Measurements from ENCODE around the gene NCK2.
"Not testable (repeated sequence)": the region's sequence is repeated elsewhere in the genome, so short reads cannot be mapped to it uniquely, and the experiment has no call there.

The NCK2 gene

DNA sequence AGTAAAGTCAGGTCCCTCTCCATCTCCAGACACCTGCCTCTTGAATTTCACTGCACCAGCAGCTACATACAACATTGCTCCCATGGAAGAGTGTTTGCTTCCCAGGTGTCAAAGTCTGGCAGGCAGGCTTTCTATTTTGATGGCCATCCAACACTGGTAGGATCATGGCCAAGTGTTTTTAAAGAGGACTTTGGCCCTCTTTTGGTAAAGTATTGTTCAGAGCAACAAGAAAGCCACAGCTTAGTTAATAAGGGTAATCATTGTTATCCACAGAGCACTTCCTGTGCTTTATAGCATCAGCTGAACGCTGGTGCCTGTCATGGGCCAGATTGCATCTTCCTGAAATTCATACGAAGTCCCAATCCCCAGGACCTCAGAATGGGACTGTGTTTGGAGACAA is 133.2 kb downstream of the NCK2 start:
- no peak for DNase-seq

DNA sequence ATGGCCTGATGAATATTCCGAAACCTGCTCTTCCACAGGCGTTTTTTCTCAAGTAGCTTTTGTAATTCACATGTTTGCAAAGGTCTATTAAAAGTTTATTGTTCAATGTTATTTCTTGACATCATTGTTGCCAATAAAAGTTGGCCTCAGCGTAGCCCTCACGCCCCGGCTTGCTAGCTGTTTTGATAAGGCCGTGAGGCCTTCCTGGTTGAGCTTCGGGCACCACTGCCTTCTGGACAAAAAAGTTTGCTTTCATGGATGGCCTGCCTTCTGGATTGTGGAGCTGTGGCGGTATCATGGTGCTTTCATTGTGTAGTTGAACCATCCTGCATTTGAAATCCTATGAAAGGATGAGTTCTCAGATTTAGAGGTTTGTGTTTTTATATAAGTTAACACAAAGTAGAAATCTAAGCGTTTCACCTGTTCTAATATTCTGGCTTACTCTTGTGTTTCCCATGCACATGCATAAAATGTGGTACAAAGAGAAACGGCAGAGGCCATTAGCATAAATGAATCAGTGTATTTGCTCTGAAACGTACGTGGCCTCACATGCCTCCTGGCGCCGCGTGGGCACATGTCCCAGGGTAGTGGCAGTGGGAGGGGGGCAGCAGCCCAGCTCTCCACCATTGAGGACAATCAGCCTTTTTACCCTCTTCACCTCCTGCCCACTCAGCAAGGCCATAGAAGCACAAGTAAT is 134.5 kb downstream of the NCK2 start:
- DNase-seq = no peak

DNA sequence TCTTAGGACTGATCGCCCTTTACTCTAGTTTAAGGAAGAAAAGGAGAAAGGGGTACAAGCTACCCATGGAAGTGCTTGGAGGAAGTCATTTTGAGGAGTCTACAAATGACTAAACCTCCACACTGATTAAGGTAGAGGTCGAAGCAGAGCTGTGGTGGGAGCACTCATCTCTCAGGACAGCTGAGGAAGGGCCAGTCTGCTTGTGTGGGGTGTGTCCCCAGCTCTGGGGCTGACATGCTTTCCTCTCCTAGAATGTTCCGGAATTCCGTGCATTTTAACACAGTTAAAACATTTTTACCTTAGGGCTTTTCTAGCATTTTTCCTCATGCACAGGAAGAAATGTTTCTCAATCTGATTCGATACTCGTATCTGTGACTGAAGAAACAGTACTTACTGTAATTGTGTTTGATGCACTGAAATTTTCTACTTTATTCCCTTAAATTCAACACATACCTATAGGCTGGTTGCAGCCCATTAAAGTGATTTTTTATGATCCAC is 135.1 kb downstream of the NCK2 start:
- no peak for DNase-seq

DNA sequence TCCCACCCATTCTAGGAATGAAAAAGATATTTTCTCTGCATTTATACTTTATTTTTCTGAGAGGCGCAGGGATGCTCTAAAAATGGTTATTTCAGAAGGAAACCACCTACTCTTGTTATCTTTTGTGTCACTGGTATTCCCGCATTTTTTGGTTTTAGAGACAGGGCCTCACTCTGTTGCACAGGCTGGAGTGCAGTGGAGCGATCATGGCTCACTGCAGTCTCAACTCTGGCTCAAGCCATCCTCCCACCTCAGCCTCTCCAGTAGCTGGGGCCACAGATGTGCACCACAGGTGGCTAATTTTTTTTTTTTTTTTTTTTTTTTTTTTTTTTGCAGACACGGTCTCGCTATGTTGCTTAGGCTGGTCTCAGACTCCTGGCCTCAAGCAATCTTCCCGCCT is 135.9 kb downstream of the NCK2 start:
- DNase-seq = no peak

DNA sequence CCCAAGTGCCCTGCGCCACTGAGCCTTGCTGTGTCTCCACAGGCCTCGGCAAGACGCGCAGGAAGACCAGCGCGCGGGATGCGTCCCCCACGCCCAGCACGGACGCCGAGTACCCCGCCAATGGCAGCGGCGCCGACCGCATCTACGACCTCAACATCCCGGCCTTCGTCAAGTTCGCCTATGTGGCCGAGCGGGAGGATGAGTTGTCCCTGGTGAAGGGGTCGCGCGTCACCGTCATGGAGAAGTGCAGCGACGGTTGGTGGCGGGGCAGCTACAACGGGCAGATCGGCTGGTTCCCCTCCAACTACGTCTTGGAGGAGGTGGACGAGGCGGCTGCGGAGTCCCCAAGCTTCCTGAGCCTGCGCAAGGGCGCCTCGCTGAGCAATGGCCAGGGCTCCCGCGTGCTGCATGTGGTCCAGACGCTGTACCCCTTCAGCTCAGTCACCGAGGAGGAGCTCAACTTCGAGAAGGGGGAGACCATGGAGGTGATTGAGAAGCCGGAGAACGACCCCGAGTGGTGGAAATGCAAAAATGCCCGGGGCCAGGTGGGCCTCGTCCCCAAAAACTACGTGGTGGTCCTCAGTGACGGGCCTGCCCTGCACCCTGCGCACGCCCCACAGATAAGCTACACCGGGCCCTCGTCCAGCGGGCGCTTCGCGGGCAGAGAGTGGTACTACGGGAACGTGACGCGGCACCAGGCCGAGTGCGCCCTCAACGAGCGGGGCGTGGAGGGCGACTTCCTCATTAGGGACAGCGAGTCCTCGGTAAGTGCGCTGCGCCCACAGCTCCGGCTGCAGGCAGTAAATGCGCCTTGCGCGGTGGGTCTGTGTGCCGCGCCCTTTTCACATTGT is 136.8 kb downstream of the NCK2 start:
- no peak for DNase-seq

DNA sequence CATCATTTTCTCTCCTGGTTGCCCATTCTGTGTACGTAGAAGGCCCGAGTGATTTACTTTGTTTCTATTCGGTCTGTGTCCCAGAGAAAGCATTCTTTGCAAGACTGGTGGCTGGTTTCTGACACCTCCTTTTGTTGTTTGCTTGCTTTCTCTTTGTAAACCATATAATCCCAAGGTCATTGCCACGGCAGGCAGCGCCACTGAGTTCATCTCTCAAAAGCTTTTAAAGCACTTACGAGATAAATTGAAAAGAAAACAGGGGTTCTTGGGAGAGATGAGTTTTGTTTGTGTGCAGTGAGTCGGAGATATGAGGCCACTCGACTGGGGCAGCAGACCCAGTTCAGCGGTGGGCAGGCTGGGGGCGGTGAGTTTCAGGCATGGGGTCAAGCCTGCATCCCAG is 137.6 kb downstream of the NCK2 start:
- DNase-seq = no peak

DNA sequence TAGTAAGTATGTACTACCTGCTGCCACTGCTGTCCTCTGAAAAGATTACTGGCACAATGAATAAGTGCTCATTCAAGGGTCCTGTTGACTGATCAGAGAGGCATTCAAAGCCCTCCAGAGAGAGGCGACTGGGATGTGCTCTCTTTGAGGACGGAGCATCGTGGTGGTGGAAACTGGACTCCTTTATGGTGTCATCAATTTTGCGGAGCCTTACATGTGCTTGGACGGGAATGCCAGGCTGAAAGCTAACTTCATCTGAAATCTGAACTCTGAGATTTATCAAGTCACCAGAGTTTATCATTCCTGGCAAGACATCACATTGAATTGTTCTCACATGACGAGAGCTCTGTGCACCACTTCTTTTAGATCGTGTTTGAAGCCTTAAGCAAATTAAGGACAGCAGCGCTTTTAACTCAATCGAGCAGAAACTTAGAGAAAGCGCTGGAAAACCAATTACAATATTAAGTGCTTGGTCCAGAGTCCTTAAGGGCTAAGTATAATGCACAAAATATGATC is 138.3 kb downstream of the NCK2 start:
- DNase-seq = no peak

DNA sequence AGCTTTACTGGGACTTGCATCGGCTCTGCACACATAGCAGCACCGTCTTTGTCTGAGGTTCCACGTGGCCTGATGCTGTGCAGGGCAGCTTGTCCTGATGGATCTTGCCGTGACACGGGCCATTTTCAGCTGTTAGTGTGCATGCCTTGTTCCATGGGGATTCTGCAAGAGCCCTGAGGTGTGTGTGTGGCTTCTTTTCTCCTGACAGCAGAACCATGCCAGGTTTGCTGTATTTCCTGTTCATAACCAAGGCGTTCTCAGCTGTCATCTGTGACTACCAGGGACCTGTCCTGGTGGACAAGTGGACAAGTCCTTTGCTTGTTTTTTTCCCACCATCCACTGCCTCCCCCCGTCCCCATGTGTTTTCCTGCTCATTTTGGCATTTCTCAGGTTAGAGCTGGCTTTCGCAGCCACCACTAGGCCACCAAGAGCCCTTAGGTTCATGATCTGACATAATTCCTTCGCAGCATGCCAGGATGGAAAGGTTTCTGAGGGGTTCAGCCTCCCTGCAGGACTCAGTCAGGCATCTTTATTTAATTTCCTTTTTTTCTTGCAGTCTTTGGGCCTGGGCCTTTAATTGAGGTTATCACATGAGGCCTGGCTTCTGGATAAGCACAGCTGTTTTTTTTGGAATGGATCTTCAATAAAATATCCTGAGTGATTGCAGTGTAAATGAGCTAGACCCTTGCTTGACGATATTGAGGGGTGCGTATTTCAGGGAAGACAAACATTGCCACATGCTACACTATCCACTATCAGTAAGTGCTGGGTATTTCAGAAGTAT is 139.4 kb downstream of the NCK2 start:
- DNase-seq = no peak

DNA sequence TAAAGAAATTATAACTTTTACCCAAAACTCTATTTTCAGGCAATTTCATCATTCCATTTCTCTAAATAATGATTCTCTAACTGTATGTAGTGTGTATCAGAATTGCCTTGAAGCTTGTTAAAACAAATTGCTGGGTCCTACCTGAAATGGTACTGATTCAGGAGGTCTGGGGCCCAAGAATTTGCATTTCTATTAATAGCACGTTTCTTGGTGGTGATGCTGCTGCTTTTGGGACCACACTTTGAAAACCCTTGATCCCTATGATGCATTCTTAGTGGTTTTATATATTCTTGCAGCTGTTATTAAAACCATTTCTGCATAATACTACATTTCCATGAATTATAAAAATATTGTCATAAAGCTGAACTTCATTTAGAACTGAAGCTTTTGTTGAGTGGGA is 140.7 kb downstream of the NCK2 start:
- no peak for DNase-seq

DNA sequence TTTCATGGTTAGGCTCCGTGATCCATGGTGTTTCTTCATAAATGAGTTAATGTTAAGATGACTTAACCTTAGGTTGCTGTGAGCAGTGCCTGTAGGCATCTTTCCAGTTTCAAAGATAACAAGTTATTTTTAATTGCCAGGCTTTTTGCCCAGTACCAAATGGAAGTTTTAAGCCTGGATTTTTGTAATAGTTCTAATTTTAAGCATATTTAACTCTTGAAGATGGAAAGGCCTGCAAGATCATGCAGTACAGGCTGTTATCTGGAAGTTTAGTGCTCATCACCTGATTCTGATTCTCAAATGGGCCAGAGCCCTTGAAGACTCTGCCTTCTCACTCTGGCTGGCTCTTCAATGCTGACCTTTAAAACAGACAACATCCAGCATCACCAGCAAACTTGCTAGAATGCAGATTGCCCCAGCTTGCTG is 141.3 kb downstream of the NCK2 start:
- no peak for DNase-seq

DNA sequence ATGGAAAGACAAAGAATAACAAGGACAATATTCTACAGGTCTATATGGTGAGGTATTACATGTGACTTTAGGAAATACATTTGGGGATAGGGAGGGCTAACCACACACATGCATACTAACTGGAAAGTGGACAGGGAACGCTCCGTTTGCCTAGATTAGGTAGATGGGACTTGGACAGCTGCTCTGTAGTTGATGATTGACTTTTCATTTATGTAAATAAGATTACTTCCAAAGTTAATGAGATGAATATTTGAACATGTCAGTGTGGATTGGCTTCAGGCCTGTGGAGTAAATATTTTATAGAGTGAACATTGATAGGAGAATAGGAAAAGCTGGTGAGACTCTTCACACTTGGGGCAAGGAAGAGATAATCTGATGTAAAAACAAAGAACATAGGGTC is 142.0 kb downstream of the NCK2 start:
- DNase-seq = no peak

DNA sequence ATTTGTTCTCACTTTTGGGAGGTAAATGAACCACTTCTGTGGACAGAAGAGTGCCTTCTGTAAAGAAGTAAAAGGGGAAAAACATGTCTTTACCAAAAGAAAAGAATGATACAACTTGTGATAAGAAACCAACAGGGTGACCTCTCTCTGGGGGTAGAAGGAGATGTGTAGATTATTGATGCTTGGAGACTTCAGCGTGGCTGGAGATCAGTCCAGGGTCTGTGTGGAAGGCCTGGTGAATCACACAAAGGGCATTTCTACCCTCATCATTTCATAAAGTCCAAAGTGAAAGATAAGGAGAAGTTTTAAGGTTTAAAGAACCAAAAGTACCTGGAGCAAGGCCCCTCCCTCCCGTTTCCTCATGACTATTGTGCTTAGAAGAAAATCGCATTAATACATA is 142.5 kb downstream of the NCK2 start:
- no peak for DNase-seq

DNA sequence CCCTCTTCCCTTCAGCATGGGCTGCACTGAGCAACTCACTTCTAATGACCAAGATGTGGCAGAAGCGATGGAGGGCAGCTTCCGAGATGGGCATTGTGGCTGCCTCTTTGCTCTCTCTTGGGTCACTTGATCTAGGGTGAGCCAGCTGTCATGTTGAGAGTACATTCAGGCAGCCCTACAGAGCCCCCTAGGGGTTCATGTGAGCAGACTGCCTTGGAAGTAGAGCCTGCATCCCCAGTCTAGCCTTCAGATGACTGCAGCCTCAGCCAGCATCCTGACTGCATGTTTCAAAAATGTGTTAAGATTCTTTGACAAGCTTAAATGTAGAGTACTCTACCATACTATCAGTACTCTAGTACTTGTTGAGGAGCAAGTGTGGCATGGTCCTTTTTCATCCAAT is 143.9 kb downstream of the NCK2 start:
- DNase-seq = peak; percentile 29

DNA sequence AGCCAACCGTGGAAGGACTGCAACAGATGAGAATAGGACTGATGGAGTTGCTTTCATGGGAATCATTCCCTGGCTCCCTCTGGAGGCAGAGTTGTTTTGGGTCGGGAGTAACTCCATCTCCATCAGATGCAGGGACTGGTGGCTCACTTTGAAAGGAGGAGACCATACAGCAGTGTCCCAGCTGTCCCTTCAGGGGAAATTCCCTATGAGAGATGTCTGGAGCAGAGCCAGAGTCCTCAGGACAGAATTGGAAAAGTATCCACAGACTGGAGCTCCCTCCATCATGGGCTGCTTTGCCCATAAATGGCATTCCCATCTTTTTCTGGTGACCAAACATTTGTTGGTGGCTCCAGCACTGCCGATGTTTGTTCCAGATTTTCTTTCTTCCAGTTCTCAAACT is 144.3 kb downstream of the NCK2 start:
- DNase-seq = no peak

DNA sequence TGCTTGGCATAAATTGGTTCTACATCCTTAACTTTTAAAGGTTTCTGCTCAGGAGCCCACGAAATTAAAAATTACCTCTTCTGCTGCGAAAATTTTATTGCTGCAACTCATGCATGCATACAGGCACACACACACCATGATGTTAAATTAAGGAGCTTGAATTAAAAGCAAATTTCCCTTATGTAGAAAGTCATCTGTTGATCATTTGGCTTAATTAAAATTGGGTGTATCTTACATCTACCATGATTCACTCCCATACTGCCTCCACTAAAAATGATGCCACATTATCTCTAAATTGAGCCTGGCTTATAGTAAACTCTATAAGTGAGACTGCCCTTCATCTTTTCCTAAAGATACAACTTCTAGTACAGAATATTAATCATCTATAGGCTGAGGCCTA is 145.4 kb downstream of the NCK2 start:
- no peak for DNase-seq

DNA sequence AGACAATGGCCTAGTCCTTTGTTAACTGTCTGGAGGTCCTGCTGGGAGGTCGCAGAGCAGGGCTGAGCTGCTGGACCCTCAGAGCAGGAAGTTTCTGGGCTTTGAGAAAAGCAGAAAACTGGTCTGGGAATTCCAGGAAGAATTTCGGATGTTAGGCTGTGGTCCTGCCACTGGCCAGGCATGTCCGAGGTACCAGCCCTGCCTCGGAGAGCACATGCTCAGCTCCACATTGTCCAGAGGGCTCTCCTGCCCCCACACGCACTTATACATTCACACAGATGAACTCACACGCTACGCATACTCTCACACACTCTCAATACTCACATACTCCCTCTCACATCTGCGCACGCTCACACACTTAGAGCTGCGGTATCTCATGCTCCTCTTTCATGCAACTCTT is 146.1 kb downstream of the NCK2 start:
- no peak for DNase-seq

DNA sequence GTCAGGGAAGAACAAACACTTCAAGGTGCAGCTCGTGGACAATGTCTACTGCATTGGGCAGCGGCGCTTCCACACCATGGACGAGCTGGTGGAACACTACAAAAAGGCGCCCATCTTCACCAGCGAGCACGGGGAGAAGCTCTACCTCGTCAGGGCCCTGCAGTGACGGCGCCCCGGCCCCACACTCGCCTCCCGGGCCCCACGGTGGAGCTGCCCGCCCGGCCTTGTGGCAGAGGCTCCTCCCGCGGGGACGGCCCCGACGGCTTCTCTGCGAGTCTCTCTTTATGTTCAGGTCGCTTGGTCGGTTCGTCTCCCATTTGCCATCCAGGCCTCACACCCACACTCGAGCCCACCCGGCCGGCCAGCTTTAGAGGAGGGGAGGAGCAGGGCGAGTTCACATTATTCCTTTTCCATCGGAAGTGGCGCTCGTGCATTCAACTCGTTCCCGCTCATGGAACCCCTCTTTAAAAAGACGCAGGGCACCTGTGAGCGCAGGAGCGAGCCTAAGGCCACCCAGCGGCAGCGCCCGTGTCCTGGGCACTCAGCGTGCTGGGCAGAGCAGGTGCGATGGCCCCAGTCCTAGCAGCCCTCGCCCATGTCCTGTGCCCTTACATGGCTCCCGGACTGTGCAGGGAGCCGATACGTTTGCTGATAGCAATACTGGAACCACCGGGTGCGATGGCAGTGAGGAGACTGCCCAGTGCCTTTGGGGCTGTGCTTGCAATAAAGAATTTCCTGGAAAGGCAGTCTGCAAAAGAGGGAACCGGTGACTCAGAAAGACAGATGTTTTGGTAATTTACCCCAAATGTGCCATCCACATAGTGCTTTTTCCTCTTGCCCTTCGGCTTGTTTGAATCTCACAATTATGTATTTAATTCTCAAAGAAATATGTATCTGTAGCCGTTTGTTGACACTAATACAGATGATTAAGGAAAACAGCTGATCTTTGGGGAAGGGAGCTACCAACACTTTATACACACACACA is 148.6 kb downstream of the NCK2 start:
- DNase-seq = no peak

DNA sequence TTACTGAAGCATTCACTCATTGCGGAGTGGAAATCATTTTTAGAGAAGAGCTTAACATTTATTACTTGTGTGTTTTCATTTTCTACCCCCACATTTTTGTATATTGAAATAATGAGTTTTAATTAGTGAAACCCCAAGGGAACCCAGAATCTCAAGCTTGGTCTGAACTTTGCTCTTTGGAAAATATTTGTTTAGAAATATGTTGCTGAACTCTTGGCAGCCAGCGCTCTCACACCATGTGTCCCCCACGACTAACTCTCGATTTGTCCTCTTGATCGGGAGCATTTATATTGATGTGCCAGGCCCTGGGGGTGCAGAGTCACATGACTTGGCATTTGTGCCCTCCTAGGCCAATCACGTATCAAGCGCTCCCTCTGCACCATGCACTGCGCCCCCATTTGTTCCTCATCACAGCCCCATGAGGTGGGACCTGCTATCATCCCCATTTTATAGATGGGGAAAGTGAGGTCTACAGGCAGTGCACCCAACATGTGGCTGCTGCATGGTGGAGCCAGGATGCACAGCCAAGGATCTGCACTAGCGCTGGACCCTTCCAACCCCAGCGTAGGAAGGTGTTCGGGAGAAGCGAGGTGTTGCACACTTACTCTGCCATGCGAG is 149.7 kb downstream of the NCK2 start:
- DNase-seq = no peak

DNA sequence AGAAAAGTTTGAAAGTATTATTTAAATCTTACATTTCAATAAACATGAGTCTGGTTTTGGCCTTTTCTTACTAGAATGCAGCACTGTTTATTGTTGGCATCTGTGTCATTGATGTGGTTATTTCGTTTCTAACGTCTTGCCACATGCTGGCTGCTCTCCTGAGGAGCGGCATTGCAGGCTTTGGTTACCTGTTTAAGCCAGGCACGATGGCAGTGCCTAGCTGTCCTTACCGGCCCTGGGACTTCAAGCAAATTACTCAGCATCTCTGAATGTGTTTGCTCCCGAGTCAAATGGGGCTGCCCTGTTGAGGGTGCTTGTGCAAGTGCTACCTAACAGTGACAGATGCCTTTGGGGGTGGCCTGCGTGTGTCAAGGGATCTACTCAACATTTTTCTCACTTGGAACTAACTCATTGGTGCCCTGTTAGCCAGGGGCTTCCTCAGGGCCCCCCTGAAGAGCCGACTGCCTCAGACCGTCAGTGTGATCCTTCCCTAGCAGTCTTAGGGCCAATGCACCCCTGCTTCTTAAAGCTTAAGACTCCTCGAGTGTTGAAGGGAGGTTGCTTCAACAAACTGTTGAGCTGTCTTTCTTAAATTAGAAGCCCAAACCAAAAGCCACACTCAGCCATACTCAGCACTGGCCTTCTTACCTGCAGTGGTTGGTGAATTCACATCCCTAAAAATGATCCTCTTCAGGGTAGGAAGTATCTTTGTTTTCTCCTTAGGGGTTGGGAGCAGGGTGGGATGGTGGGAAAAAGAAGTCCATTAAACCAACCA is 151.5 kb downstream of the NCK2 start:
- peak; percentile 57 for DNase-seq

DNA sequence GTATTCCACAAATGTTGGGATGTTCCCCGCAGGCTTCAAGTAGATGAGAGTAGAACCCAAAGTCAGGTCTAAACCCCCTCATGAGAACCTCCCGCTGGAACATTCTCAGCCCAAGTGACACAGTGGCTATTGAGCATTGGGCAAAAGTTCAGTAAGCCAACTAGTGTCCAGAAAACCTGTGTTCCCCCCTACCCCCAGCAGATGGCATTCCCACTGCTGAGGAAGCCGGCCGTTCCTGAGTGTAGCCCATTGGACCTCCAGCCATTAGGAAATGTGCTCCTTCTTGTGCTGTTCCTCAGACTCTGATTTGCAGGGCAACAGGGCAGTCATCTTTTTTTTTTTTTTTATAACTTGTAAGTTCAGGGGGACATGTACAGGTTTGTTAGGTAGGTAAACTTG is 152.1 kb downstream of the NCK2 start:
- DNase-seq = no peak

DNA sequence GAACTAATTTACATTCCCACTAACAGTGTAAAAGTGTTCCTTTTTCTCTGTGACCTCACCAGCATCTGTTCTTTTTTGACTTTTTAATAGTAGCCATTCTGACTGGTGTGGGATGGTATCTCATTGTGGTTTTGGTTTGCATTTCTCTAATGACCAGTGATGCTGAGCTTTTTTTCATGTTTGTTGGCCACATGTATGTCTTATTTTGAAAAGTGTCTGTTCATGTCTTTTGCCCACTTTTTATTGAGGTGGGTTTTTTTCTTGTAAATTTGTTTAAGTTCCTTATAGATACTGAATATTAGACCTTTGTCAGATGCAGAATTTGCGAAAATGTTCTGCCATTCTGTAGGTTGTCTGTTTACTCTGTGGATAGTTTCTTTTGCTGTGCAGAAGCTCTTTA is 153.0 kb downstream of the NCK2 start:
- DNase-seq = not testable (repeated sequence)

All from CD4-positive, alpha-beta T cell treated with Interleukin-17A for 4 hours (primary cell).